ENCODE results near the gene TMEM191B.
"Not testable (repeated sequence)": the region's sequence is repeated elsewhere in the genome, so short reads cannot be mapped to it uniquely, and the experiment has no call there.

DNA sequence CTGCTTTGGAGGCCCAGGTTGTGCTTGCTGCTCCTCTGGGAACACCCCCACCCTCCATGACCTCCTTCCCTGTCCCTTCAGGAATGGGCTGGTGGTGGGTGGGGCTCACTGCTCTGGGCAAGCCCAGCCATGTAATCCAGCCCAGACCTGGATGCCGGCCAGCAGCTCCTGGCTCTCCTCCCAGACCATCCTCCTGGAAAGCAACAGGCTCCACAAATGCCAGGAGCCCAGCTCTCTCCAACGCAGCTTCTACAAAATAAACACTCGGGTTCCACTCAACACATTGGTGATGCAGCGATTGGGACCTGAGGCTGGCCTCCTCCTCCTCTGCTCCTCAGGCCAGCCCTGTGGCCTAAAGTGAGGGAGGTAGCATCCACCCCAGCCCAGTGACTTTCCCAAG lies 30.9 kb downstream of the TMEM191B start:
- TF ChIP-seq, protein P1, sequence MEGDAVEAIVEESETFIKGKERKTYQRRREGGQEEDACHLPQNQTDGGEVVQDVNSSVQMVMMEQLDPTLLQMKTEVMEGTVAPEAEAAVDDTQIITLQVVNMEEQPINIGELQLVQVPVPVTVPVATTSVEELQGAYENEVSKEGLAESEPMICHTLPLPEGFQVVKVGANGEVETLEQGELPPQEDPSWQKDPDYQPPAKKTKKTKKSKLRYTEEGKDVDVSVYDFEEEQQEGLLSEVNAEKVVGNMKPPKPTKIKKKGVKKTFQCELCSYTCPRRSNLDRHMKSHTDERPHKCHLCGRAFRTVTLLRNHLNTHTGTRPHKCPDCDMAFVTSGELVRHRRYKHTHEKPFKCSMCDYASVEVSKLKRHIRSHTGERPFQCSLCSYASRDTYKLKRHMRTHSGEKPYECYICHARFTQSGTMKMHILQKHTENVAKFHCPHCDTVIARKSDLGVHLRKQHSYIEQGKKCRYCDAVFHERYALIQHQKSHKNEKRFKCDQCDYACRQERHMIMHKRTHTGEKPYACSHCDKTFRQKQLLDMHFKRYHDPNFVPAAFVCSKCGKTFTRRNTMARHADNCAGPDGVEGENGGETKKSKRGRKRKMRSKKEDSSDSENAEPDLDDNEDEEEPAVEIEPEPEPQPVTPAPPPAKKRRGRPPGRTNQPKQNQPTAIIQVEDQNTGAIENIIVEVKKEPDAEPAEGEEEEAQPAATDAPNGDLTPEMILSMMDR (conservative IDR thresholded peaks at IDR 0.05; ENCODE audit: low read length) = not testable (repeated sequence)
- not testable (repeated sequence) for TF ChIP-seq EZH2phosphoT487 (IDR thresholded peaks at IDR 0.05; ENCODE audit: borderline replicate concordance)

All from Loucy (cell line).